Fibroblast of mammary gland (primary cell): ENCODE data around the gene CCDC80.
A peak's percentile ranks its signal among the peaks of the same experiment; 100 is the strongest.

Source experiments
- DNase-seq: peaks from one replicate; pipeline ENCODE4 v3.0.0-alpha.2; 2010; ENCODE audit warnings: low read depth
- H3K4me3 ChIP-seq: 2 replicates; pipeline ENCODE4 v1.5.1; 2011; ENCODE audit warnings: low read depth, mild to moderate bottlenecking, low read length, moderate library complexity; ENCODE audit not compliant: control insufficient read depth
- TF ChIP-seq, protein P1 (sequence below): conservative IDR thresholded peaks from 2 replicates; pipeline ENCODE4 v1.5.1; 2011; ENCODE audit warnings: low read depth, low read length, inconsistent platforms; ENCODE audit not compliant: control insufficient read depth, insufficient read depth

CCDC80 gene

DNA sequence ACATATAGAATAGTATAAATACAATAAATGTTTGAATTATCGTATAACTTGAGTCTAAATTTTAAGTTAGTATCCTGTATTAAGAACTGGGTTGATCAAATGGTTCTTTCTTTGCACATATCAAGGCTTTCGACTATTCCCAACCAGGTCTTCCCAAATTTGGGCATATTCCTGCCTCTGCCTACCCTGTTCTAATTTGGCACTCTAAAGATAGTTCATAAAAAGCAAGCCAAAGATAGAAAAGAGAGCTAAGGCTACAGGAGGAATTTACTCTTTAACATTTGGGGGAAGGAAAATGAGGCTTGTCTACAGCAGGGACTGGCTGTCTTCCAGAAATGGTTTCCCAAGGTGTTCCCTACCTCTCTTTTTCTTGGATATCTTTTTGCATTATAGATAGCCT lies 43.0 kb downstream of the CCDC80 start:
- TF ChIP-seq, protein P1, sequence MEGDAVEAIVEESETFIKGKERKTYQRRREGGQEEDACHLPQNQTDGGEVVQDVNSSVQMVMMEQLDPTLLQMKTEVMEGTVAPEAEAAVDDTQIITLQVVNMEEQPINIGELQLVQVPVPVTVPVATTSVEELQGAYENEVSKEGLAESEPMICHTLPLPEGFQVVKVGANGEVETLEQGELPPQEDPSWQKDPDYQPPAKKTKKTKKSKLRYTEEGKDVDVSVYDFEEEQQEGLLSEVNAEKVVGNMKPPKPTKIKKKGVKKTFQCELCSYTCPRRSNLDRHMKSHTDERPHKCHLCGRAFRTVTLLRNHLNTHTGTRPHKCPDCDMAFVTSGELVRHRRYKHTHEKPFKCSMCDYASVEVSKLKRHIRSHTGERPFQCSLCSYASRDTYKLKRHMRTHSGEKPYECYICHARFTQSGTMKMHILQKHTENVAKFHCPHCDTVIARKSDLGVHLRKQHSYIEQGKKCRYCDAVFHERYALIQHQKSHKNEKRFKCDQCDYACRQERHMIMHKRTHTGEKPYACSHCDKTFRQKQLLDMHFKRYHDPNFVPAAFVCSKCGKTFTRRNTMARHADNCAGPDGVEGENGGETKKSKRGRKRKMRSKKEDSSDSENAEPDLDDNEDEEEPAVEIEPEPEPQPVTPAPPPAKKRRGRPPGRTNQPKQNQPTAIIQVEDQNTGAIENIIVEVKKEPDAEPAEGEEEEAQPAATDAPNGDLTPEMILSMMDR = no peak
- DNase-seq = no peak
- H3K4me3 ChIP-seq = no peak overlapping the region

DNA sequence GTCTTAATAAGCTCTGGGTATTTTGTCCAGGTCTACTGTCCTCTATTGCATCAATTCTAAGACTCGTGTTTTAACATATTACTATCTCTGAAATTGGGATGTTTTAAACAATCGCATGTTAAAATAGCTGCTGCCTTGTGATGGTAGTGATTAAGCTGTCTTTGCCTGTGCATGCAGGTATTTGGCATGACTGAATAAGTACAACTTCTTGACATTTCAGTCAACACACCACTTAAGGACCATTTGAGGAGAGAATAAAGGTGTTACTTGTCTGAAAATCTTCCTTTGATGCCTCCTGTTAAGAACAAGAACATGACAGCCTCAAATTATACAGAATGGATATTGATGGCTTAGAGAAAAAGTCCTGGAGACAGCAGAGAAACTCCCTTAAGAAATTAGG lies 46.1 kb downstream of the CCDC80 start:
- no peak for DNase-seq
- H3K4me3 ChIP-seq = no peak overlapping the region
- TF ChIP-seq, protein P1 = no peak

DNA sequence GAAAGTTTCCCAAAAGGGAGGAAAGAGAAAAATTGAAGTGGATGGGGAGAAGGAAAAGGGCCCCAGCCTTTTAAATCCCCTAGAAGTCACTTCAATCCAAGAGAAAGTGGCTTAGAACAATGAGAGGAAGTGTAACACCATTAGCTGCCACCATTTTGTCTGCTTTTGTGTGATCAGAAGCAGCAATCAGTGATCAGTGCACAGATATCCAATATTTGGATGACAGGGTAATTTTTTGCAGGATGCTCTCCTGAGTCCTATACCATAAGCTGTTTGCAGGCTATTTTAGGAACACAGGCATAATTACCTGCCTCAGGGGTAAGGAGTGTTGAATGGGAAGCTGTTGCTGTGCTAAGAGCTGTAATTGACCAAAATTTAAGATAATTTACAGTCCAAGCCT lies 47.7 kb downstream of the CCDC80 start:
- DNase-seq = no peak
- TF ChIP-seq, protein P1 = no peak
- no peak overlapping the region for H3K4me3 ChIP-seq

DNA sequence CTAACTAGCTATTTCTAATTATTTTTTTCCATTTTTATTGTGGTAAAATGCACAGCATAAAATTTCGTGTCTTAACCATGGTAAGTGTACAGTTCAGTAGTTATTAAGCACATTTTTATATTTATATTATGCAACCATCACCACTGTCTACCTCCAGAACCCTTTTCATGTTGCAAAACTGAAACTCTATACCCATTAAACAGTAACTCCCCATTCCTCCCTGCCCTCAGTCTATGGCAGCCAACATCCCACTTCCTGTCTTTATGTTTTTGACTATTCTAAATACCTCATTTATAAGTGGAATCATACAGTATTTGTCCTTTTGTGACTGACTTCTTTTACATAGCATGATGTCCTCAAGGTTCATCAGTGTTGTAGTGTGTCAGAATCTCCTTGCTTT lies 53.6 kb downstream of the CCDC80 start:
- no peak for DNase-seq
- TF ChIP-seq, protein P1 = no peak
- no peak overlapping the region for H3K4me3 ChIP-seq

DNA sequence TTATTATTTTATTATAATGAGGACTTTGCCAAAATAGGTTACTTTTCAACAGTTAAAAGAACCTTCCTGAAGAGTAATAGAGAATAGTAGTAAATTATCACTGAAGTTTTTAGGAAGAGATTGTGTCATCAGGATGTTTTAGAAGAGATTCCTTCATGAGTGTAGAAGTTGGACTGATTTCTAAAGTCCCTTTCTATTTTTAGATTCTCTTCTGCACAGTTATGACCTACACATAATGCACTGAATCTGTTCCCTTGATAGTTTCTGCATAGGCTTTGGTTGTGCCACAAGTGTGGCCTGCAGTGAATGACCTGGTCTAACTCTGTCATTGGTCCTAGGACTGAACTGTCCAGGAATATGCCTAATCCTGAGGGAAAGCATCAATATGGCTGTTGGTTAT lies 55.2 kb downstream of the CCDC80 start:
- TF ChIP-seq, protein P1 = no peak
- H3K4me3 ChIP-seq = no peak overlapping the region
- no peak for DNase-seq

DNA sequence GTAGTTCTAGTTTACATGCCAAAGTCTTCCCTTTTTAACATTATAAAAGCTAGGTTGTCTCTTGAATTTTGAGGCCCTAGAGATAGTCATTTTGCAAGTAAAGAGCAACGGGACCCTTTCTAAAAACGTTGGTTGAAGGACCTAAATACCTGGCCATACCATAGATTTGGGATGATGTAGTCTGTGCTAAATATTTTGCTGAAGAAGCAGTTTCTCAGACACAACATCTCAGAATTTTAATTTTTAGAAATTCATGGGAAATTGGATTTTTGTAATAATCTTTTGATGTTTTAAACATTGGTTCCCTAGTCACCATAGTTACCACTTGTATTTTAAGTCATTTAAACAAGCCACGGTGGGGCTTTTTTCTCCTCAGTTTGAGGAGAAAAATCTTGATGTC lies 57.8 kb downstream of the CCDC80 start:
- TF ChIP-seq, protein P1 = no peak

DNA sequence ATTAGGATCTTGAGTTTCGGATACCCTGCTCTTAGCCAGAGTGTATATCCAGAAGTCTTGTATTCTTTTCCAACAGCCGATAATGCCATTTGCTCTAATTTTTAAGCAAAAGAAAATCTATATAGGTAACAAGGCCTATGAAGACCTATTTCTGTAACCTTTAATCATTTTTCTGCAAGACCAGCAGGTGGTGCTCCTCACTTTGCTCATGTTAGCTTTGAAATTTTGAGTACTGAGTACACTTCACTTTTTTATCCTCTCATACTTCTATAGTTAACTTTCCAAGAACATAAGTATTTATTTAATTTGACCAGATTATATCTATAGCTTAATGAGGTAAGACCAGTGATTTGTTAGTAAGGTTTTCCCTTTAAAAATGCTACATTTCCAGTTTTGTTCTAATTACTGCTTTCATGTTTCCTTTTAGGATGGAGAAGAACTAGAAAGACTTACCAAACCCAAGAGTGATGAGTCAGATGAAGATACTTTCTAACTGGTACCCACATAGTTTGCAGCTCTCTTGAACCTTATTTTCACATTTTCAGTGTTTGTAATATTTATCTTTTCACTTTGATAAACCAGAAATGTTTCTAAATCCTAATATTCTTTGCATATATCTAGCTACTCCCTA lies 58.6 kb downstream of the CCDC80 start:
- DNase-seq = peak; percentile 84
- TF ChIP-seq, protein P1 = peak; percentile 70
- no peak overlapping the region for H3K4me3 ChIP-seq

More for the DNA sequence above, 57.8 kb downstream of the CCDC80 start:
- DNase-seq = no peak
- no peak overlapping the region for H3K4me3 ChIP-seq
